Measurements from ENCODE around the gene PPARD.

PPARD gene

GRCh38 chr6:35445691-35446090, 103.3 kb downstream of the PPARD start:
- no peak for DNase-seq

GRCh38 chr6:35448191-35448590, 105.8 kb downstream of the PPARD start:
- no peak for DNase-seq

GRCh38 chr6:35449287-35449881, 107.0 kb downstream of the PPARD start:
- peak; percentile 65 for DNase-seq

GRCh38 chr6:35451354-35452182, 109.2 kb downstream of the PPARD start:
- DNase-seq = no peak

- peak; percentile 89 for DNase-seq
Observed at GRCh38 chr6:35452183-35453090, 110.1 kb downstream of the PPARD start, which contains the start of gene FANCE. TSS of gene FANCE (plus strand) at chr6:35452338. CDS start at chr6:35452546, 208 bp downstream.

GRCh38 chr6:35453236-35453635, 110.9 kb downstream of the PPARD start:
- DNase-seq = no peak

- DNase-seq = no peak
Observed at GRCh38 chr6:35454391-35455110, 112.2 kb downstream of the PPARD start.

GRCh38 chr6:35457907-35458306, 115.5 kb downstream of the PPARD start:
- DNase-seq = no peak

GRCh38 chr6:35461270-35461669, 118.9 kb downstream of the PPARD start:
- no peak for DNase-seq

- no peak for DNase-seq
Observed at GRCh38 chr6:35463292-35463691, 120.9 kb downstream of the PPARD start.

- DNase-seq = no peak
Observed at GRCh38 chr6:35465646-35466045, 123.3 kb downstream of the PPARD start.

GRCh38 chr6:35468181-35468979, 126.0 kb downstream of the PPARD start, which contains the start of gene RPL10A:
TSS of gene RPL10A (plus strand) at chr6:35468401. CDS start at chr6:35468435, 34 bp downstream.
- DNase-seq = peak; percentile 96

GRCh38 chr6:35468980-35469750, 126.8 kb downstream of the PPARD start:
- DNase-seq = no peak

- DNase-seq = no peak
Observed at GRCh38 chr6:35469751-35470662, 127.6 kb downstream of the PPARD start.

GRCh38 chr6:35470663-35471120, 128.3 kb downstream of the PPARD start:
- no peak for DNase-seq

- no peak for DNase-seq
Observed at GRCh38 chr6:35471836-35472345, 129.5 kb downstream of the PPARD start.

- no peak for DNase-seq
Observed at GRCh38 chr6:35473075-35473849, 130.9 kb downstream of the PPARD start.

- no peak for DNase-seq
Observed at GRCh38 chr6:35473850-35474130, 131.4 kb downstream of the PPARD start.

Data from NCI-H1436 (cell line).